NCI-H69 (cell line): ENCODE results near the gene ORMDL3.
"Not testable (repeated sequence)": the region's sequence is repeated elsewhere in the genome, so short reads cannot be mapped to it uniquely, and the experiment has no call there.

Experiments used
- DNase-seq: peaks from one replicate; lab custom pipeline; 2025; lab: John Stamatoyannopoulos, UW

Gene ORMDL3

GRCh38 chr17:39924691-39925055 is 2.7 kb downstream of the ORMDL3 start:
- no peak for DNase-seq

- no peak for DNase-seq
Measured at GRCh38 chr17:39923836-39924690, 3.3 kb downstream of the ORMDL3 start.

GRCh38 chr17:39923230-39923629 is 4.2 kb downstream of the ORMDL3 start:
- DNase-seq: no peak

- DNase-seq: no peak
Measured at GRCh38 chr17:39922006-39922405, 5.4 kb downstream of the ORMDL3 start.

GRCh38 chr17:39921323-39921722 is 6.1 kb downstream of the ORMDL3 start:
- DNase-seq: no peak

GRCh38 chr17:39920218-39921210 is 6.9 kb downstream of the ORMDL3 start:
- DNase-seq: no peak

- DNase-seq: no peak
Measured at GRCh38 chr17:39919087-39919683, 8.2 kb downstream of the ORMDL3 start.

- no peak for DNase-seq
Measured at GRCh38 chr17:39916918-39917317, 10.5 kb downstream of the ORMDL3 start.

- DNase-seq: no peak
Measured at GRCh38 chr17:39915559-39915958, 11.8 kb downstream of the ORMDL3 start.

- DNase-seq: no peak
Measured at GRCh38 chr17:39913989-39914388, 13.4 kb downstream of the ORMDL3 start.

- no peak for DNase-seq
Measured at GRCh38 chr17:39908789-39909352, 18.5 kb downstream of the ORMDL3 start.

GRCh38 chr17:39904990-39905288 is 22.5 kb downstream of the ORMDL3 start:
- no peak for DNase-seq

- DNase-seq: no peak
Measured at GRCh38 chr17:39903158-39903884, 24.1 kb downstream of the ORMDL3 start.

GRCh38 chr17:39902027-39902426 is 25.4 kb downstream of the ORMDL3 start:
- not testable (repeated sequence) for DNase-seq

GRCh38 chr17:39899215-39899614 is 28.2 kb downstream of the ORMDL3 start:
- DNase-seq: no peak

GRCh38 chr17:39898088-39898487 is 29.3 kb downstream of the ORMDL3 start:
- DNase-seq: no peak

- DNase-seq: no peak
Measured at GRCh38 chr17:39894681-39895376, 32.6 kb downstream of the ORMDL3 start.

- DNase-seq: no peak
Measured at GRCh38 chr17:39889200-39889599, 38.2 kb downstream of the ORMDL3 start.

- DNase-seq: no peak
Measured at GRCh38 chr17:39887078-39887477, 40.3 kb downstream of the ORMDL3 start.

- not testable (repeated sequence) for DNase-seq
Measured at GRCh38 chr17:39886102-39886501, 41.3 kb downstream of the ORMDL3 start.

GRCh38 chr17:39872751-39873150 is 54.6 kb downstream of the ORMDL3 start:
- no peak for DNase-seq
